GM18873 (cell line): Measurements from ENCODE around the gene DUSP9.

Experiments used
- ATAC-seq: cut with Tn5 transposase; IDR thresholded peaks from one replicate; pipeline ENCODE4 v1.9.1; 2021; ENCODE audit warnings: mild to moderate bottlenecking, moderate library complexity, moderate number of reproducible peaks; ENCODE audit not compliant: unreplicated experiment, low FRiP score

DUSP9 gene

DNA sequence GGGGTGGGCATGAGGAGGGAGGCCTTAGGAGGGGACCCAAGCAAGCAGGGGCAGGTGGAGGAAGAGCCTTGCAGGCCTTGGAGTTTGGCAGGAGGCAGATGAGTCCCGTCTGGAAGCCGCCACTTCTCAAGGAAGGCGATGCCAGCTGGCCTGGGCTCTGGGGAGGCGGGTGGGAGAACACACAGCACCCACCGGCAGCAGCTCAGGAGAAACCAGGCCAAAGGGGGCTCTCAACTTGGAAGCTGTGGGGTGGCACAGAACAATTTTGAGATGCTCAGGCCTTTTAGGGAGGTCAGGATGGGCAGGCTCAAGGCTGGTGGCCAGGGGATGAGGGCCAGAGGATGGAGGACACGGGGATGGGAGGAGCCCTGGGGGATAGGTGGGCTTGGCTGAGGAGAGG, 11.6 kb upstream of the DUSP9 start:
- ATAC-seq: no peak

DNA sequence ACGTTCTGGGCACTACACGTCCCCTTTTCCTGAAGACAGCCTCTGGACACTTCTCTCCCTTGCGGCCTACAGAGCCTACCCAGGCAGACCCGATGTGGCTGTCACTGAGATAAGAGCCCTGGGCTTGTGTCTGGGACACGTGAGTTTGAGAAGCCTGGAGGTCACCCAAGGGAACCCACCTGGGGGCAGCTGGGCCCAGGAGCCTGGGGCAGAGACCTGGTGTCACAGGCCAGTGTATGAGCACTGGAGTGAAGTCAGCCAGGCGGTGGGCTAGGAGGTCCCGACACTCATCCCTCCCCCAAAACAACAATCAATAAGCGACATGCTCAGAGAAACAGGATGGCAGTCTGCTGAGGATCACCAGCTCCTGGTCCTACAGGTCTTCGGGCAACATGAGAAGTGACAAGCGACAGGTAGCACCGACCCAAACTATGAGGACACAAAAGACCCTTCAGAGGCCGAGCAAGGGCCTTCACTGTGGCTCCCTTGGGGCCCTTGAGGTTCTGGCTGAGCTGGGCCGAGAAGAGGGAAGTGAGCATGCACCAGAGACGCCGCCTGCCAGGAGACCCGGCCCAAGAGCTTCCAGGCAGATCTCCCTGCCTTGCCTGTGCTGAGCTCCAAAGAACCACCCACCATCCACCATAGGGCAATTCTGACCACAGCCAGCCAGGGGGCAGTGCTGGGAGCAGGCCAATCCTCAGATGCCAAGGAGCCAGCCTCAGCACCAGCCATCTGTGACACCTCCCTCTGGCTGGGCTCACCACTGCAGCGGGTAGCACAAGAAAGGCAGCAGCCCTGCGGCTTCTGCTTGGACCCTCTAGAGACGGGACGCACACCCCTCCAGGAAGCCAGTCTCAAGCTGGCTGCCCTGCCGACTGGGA, 11.0 kb upstream of the DUSP9 start:
- ATAC-seq: no peak

DNA sequence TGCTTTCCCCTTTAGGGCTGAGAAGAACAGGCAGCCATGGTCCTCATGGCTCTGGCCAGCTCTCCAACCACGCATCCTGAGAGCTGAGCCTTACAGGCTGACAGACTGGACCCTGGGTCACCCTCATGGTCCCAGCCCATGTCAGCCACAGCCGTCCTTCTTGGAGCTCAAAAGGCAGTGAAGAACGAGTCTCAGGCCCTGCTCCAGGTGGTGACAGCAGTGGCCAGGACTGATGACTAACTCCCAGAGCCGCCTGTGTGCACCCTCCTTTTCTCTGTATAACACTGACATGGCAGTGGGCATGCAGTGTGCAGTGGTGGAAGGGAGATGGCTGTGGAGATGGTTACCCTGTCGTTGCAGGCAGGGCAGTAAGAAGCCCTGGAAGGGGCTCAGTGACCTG, 10.3 kb upstream of the DUSP9 start:
- no peak for ATAC-seq

DNA sequence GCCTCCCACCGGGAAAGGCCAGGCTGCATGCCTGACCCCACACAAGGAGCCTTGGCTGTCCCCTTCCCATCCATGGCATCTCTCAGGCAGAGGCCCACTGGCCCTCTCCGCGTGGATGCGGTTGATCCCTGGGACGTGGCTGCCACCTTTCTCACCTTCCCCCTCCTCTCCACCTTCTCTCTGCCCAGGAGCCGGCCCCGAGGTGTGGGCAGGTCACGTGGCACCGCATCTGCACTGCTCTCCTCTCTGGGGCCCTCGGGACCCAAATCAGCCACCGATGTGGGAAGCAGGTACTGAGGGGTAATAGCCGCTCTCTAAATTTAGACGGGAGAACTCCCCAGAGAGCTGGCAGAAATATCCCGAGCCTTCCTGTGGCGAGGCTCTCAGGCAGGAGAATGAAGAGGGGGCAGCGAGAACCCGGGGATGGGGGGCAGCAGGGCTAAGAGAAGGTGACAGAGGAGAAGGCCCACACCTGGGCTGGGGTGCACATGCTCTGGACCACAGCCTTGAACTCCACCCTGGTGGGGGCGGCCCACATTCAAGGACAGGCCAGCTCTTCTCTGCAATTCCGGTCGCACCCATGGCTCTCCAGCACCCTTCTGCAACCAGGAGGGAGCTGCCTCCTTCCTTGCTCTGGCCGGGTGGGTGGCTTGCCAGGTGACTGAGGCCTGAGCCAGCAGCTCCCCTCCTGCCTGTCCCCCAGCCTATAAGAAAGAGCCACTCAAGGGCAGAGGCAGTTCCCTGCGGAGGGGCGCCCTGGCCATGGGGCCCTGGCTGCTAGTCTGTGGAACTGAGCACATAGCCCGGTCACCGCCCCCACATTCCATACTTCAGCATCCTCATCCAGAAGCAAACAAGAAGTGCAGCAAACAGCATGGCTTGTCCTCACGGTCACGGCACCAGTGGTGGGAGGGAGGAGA, 9.6 kb upstream of the DUSP9 start:
- ATAC-seq: no peak

DNA sequence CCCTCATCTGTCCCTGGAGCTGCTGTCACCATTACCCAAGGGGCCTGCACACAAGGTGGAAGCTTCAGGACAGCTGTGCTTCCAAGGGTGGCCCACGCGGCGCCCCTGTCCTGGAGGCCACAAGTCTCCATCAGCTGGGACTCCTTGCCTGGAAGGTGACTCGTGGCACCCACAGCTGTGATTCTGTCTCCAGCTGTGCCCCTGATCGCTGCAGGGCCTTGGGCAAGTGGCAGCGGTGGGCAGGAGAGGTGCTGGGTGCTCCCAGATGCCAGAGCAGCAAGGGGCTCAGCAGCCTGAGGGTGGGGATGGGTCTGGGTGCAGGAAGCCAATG, 9.0 kb upstream of the DUSP9 start:
- no peak for ATAC-seq

DNA sequence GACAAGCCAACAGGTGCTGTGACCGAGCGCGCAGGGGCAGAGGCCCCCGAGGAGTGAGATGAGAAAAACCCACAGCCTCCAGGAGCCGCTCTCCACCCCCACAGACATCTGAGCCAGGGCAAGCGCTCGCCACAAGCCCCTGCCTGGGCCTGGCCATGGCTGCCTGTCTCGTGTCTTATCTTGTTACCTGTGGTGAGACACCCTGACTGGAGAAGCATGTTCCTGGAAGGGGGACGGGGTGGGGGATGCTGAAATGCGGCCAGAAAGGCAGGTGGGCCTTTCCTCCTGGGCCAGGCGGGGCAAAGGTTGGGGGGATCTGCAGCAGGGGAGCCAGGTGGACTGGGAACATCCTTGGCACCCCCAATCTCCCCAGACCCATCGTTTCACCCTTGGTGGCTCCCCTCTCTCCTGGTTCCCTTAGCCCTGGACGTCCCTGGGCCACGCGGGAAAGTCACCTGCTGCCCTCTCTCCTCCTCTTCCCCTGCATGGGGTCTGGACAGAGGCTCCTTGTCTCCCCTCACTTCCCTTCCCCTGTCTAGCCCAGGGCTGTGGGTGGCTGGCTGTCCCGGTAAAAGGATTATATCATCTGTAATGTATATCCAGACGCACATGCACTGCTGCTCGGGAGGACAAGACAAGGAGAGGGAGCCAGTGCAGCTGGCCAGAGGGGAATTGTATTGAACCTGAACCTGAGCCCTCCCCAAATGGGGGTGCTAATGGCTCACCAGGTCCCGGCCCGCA, 8.4 kb upstream of the DUSP9 start:
- no peak for ATAC-seq

DNA sequence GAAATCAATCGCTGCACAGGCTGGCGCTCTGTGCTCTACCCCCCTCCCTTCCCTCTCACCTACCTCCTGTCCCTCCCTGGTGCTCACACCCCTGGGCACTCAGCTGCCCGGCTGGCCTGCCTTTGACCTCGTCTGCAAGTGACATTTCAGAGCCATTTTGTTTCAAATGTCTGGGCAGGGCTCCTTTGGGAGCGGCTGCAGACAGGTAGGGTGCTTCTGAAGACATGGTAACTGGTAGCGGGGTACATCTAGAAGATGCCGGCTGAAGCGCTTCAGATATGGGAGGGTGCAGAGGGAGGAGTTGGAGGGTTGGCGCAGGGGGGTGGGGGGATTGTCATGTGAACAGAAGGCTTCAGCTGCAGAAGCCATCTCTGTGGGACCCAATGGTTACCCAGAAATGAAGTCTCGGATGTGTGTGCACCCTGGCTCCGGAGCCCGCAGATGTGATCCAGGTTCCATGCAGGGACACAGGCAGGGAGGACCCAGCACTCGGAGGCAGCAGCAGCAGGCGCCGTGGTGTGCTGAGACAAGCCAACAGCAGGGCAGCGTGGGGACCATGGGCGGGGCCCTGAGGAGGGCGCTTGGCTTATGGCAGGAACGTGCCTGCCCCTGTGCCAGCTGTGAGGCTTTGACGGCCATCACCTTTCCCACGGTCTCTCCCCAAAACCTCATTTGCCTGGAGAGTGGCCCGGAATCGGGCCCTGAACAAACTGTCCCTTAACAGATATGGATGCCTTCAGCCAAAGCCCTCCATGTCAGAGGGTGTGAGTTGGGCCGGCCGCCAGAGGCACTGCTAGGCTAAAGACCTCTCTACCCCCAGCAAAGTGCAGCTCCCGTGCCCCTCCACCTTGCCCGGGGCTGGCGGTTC, 7.6 kb upstream of the DUSP9 start:
- ATAC-seq: no peak

DNA sequence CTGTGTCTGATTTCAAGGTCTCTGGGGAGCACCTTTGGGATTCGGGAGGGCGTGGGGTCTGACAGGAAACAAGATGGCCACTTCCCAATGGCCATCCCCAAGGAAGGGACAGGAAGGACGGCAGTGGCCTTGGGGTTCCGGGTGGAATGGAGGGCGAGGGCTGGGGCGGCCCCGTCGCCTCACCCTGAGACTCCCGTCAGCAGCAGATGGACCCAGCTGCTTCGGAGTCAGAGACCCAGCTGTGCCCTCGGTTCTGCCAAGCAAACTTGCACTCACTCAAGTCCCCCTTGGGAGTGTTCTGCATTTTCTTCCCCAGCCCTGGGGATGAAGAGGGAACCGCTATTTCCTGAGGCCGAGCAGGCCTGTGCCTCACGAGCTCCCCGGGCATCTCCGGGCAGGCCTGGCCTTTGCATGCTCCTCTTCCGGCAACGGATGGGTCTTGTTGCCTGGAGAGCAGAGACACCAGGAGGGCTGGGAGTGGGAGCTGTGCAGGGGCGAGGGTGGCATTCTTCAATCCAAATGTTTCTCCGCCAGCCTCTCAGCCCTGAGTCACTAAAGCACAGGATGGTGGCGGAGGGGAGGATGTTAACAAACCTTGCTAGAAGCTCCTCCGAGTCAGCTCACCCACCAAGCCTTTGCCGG, 6.8 kb upstream of the DUSP9 start:
- no peak for ATAC-seq

DNA sequence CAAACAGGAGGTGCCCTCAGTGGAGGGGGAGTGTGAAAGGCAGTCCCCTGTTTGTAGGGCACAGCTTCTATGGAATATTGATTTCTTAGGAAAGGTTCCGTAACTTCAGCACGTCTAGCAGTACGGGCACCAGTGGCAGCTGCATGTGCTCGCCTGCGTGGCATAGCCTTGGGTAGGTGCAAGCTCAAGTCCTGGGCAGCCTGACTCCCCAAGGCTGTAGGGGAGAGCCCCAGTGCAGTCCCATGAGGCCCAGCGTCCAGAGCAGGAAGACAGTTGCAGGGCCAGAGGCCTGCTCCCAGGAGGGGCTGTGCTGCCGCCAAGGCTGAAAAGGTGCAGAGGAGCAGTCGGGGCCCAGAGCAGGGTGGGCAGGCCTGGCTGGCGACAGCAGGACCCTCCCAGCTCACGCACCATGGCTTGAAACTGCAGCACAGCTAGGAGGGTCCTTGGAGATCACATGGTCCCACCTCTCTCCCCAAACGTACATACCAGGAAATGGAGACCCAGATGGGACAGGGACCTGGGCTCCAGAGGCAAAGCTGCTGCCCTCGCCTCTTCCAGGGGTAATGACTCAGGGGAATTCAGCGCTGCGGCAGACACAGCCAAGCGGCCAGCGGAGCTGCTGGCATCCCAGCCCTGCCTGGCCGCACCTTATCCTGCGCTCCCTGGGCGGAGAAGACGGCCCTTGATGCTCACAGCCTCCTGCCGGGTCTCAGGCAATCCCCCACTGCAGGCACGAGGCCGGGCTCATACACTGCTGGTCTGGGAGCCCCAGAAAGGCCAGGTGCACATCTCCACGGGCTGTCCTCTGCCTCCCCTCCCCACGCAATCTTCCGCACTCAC, 6.0 kb upstream of the DUSP9 start:
- no peak for ATAC-seq

DNA sequence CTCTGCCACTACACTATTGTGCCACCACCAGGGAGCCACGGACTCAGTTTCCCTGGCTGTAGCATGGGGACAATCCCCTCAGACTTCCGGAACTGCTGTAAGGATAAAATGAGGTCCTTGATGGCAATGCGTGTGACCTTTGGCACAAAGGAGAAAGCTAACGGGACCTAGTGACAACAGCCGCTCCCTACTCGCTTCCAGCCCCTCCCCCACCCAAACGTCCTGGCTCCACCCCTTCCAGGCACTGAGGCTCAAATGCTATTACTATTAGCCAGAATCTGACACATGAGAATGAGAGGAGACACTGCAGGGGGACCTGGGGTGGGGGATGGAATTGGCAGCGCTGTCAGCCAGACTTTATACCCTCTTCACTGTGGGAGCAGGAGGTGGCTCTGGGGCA, 5.4 kb upstream of the DUSP9 start:
- no peak for ATAC-seq

DNA sequence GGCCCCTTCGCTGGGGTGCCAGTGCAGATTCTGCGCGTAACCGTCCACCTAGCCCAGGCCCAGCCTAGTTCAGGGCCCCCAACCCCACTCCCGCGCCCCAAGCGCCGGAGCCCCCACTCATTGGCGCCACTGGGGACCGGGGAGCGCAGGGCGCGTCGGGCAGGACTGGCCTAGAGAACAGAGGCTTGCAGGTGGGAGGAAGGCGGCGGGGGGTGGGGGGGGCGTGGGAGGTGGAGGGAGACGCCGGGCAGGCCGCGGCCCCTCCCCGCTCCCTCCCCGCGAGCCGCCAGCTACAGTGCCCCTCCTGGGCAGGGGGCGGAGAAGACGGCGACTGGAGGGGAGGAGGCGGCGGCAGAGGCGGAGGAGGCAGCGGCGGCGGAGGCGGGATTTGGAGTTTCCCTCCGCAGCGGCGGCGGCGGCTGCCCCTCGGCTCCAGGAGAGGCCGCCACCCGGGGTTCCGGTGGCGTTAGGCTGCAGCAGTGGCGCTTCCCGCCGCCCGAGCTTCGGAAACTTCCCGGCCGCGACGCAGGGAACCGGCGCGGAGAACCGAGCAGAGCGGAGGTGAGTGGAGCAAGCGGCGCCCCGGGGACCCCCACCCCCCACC, 4.8 kb upstream of the DUSP9 start:
- no peak for ATAC-seq

DNA sequence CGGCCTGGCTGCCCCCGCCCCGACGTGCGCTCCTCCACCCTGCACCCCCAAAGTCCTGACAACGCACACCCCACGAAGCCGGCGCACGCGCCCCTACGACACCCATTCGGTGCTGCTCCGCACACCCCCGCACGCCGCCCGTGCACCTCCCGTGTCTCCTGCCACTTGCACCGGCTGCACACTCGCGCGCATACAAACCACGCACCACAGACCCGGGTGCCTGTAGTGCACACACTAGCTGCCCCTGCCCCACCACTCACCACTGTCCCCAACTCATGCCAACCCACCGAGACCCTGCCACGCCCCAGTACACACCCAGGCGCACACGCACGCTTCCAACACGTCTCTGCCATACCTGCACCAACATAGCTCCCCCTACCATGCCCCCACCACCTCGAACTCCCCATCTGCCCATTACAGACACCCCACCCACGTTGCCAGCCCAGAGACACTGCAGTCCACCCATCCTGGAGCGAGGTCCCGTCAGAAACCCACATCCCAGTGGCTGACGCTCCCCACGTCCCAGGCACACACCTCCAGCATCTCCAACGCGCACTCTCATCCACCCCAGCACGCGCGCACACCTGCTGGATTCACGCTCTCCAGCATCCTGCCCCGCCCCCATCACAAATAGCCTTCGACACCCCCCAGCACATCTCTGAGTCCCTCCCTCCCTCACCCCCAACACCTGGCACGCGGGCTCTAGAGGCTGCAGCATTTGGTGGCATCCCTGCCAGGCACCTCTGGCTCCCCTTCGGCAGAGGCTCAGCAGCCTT, 4.2 kb upstream of the DUSP9 start:
- no peak for ATAC-seq

DNA sequence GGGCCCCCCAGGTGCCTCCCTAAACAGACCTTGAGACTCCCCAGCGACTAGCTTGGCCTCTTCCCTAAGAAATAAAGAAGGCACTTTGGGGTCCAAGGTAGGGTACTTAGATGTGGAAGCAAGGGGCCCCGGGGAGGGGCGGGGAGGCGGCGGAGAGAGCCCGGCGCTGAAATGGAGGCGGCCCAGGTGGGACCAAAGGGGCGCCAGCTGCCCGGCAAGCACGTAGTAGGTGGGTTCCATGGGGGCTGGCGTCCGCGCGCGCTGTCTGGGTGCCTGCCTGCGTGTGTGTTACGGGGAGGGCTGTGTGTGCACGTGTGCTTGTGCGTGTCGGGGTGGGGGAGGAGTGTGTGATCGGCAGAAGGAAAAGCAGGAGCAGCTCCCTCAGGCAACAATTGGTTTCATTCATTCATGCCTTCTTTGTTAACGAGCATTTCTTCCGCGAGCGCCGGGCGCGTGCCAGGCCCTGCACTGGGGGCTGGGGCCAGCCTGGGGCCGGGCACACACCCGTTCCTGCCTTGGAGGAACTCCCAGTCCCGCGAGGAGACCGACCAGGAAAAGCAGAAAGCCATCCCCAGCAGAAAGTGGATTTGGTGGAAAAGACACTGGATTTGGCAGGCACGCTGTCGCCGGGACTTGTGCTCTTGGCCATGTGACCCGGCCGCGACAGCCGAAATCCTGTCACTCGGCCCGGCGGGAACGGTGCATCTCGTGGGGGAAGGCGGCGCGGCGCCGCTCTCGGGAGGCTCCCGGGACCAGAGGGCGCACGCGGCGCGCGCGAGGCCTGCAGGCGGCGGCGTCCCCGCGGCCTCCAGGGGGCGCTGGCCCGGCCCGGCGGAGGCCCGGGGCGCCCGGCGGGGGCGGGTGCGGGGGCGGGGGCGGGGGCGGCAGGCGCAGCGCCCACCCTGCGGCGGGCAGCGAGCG, 3.3 kb upstream of the DUSP9 start:
- ATAC-seq: no peak

DNA sequence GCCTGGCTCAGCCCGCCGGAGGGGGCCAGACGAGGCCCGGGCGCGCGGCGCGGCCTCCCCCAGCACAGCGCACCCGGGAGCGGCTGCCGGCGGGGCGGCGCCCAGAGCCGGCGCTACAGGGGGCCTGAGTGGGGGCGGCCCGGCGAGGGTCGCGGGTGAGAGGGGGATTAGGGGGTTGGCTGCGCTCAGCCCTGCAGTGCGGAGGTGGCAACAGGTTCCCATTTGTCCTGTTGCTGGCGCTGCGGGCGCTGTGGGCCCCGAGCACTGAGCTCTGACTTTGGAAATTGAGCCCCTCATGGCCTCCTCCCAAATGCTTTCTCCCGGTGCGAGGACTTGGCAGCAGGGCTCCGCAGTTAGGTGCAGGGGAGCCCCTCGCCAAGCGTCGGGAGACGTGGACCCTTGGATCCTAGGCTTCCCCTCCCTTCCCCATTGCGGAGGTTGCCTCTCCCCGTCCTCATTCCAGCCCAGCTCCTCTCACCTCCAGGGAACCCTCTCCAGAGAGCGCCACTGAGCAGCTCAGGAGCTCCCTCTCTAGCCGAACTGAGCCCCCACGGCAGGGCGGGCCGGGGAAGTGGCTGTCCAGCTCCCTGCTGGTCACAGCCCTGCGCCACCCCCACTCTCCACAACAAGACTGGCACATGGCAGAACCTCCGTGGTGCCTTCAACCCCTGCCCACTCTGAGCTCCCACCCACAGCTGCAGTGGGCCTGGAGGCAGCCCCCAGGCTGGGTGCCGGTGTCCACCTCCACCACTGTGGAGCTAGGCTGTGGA, 2.5 kb upstream of the DUSP9 start:
- ATAC-seq: no peak

DNA sequence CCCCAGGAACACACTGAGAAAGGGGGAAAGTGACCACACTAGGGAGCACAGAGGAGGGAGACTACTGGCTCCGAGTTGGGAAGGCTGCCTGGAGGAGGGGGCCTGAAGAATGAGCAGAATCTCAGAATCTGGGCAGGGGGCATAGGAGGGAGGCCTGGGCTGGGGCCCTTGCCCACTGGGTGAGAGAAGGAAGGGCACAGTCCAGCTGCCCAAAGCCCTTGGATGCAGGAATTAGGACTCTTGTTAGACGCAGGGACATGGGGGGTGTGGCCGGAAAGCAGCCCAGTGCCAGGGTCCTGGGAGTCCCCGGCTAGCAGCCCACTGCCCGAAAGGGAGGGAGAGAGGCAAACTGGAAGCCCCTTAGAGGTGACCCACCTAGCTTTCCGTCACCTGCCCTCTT, 1.9 kb upstream of the DUSP9 start:
- ATAC-seq: no peak
